GM19023 (cell line): ENCODE data around the gene ARHGEF18.

Experiments
- ATAC-seq: cut with Tn5 transposase; IDR thresholded peaks from one replicate; pipeline ENCODE4 v1.9.1; 2021; ENCODE audit warnings: mild to moderate bottlenecking, moderate library complexity; ENCODE audit not compliant: unreplicated experiment

The ARHGEF18 gene

GRCh38 chr19:7382694-7383093 lies 34.0 kb downstream of the ARHGEF18 start:
- ATAC-seq = no peak

DNA sequence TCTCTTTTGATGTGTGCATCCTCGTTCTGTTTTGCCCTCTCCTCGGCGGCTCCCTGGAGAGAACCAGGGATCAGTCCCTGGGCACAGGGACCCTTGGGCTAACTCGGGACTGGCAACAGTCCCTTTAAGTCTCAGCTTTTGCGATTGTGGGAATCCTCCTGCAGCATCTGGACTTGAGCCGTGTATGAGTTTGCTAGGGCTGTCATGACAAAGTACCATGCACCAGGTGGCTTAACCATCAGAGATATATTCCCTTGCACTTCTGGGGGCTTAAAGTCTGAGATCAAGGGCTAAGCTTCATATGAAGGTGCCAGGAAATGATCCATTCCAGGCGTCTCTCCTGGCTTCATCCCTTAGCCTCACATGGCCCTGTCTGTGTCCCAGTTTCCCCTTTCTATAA lies 34.5 kb downstream of the ARHGEF18 start:
- ATAC-seq = no peak

- ATAC-seq = no peak
Measured at GRCh38 chr19:7385062-7385461, 36.3 kb downstream of the ARHGEF18 start.

DNA sequence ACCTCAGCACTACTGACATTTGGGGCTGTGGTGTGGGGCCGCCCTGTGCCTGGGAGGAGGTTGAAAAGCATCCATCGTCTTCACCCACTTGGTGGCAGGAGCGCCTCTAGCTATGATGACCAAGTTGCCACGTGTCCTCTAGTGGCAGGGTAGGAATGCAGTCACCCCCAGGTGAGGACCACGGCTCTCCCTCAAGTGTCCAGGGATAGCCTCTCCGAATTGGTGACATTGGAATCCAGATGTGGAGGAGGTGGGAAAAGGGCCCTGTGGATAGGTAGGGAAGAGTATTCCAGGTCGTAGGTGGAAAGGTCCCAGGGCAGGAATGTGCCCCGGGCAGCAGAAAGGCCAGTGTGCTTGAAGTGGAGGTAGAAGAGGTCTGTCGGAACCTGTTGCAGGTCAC lies 37.6 kb downstream of the ARHGEF18 start:
- ATAC-seq = no peak

GRCh38 chr19:7386769-7387168 lies 38.0 kb downstream of the ARHGEF18 start:
- no peak for ATAC-seq

DNA sequence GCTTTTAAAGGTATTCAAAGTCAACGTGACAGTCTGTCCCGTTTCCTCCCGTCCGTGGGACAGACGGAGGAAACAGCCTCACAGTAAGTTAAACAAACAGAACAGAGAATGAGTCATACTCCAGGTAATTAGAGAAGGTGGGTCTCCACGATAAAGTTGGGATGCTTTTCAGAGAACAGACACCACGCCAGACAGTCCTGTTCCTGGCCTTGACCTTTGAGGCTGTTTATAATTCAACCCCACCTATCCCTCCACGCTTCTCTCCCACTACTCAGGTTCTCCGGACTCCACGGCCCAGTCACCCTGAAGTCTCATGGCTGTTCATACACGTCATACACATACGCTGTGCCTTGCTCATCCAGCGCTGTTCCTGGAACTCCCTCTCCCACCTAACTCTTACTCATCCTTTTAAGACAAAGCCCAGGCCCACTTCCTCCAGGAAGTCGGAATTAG lies 42.5 kb downstream of the ARHGEF18 start:
- ATAC-seq = no peak

GRCh38 chr19:7393459-7393858 lies 44.7 kb downstream of the ARHGEF18 start:
- no peak for ATAC-seq

DNA sequence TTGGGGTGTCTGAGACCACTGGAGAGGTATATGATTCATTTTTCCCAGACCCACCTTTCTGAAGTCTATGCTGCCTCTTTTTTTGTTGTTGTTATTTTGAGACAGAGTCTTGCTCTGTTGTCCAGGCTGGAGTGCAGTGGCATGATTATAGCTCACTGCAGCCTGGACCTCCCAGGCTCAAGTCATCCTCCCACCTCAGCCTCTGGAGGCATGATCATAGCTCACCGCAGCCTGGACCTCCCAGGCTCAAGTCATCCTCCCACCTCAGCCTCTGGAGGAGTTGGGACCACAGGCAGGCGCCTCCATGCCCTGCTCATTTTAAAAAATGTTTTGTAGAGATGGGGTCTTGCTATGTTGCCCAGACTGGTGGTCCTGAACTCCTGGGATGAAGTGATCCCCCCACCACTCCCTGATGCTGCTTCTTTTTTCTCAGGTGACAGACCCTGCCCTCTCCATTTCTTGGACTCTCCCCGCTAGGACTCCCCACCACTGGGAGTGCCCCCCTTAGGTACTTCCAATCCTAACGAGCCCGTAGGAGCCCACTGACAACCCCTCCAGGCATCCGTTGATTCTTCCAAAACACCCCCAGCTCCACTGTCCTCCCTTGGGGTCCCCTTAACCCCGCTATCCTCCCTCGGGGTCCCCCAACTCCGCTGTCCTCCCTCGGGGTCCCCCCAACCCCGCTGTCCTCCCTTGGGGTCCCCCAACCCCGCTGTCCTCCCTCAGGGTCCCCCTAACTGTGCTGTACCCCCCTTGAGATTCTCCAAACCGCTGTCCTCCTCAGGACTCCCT lies 45.4 kb downstream of the ARHGEF18 start:
- ATAC-seq = no peak

DNA sequence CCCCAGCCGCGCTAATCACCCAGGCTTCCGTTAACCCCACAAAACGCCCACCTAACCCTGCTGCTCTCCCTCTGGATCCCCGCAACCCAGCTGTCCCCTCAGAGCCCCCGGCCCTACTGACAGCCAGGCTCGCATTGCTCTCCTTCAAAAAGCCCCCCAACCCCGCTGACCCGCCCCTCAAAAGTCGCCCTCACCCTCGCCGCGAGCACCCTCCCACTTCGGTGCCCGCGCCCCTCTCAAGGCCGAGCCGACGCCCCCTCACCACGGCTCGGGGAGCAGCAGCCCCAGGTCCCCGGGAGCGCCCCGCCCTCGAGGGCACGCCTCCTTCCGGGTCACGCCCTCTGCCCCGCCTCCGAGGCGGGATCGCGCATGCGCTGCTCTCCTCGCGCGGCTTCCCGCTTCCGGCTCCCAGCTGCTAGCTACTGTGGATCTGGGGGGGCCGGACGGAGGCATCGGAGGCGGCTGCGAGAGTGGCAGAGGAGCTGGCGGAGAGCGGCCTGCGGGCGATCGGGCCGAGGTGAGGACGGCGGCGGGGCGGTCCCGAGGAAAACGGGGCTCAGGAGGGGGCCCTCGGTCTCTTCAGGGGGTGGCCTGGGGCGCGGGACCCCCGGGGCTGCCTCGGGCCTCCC lies 46.1 kb downstream of the ARHGEF18 start:
- ATAC-seq = peak; percentile 78

GRCh38 chr19:7395360-7396066 lies 46.8 kb downstream of the ARHGEF18 start:
- peak; percentile 21 for ATAC-seq

GRCh38 chr19:7397687-7398086 lies 49.0 kb downstream of the ARHGEF18 start:
- ATAC-seq = no peak
